GM21825 (cell line): Measurements from ENCODE around the gene OR12D1.

Experiments
- ATAC-seq: cut with Tn5 transposase; IDR thresholded peaks from one replicate; pipeline ENCODE4 v1.9.1; 2021; ENCODE audit warnings: mild to moderate bottlenecking, moderate library complexity; ENCODE audit not compliant: unreplicated experiment

Gene OR12D1

DNA sequence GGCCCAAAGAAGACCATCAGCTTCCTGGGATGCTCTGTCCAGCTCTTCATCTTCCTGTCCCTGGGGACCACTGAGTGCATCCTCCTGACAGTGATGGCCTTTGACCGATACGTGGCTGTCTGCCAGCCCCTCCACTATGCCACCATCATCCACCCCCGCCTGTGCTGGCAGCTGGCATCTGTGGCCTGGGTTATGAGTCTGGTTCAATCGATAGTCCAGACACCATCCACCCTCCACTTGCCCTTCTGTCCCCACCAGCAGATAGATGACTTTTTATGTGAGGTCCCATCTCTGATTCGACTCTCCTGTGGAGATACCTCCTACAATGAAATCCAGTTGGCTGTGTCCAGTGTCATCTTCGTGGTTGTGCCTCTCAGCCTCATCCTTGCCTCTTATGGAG is 47.3 kb downstream of the OR12D1 start:
- no peak for ATAC-seq

DNA sequence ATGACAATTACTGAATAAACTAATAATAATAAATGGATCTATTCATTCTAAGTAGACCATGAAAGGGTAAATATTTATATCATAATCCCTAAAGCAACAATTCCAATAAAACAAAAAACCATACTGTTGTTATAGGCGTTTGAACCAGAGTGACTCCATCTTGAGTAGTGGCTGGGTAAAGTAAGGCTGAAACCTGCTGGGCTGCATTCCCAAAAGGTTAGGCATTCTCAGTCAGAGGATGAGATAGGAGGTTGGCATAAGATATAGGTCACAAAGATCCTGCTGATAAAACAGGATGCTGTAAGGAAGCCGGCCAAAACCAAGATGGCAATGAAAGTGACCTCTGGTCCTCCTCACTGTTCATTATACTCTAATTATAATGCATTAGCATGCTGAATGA is 50.6 kb downstream of the OR12D1 start:
- ATAC-seq: no peak

DNA sequence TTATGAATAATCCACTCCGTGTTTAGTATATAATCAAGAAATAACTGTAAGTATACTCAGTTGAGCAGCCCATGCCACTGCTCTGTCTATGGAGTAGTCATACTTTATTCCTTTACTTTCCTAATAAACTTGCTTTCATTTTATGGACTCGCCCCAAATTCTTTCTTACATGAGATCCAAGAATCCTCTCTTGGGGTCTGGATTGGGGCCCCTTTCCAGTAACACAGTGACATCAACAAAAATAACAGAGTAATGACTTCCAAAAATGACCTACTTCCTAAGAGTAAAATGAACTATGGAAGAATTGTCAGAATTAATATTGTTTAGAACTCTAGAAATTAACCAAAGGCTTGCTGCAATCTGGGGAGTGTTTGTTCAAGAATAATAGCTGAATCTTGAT is 51.1 kb downstream of the OR12D1 start:
- ATAC-seq: no peak

- ATAC-seq: no peak
These were observed 51.5 kb downstream of the OR12D1 start for GRCh38 chr6:29466241-29466640.
